Nephron (organoid): Measurements from ENCODE around the gene AXL.

ENCODE experiments used
- H3K27ac Mint-ChIP-seq, 3 experiments: 2 replicates each; pipeline ENCODE4 v1.8.0; 2020; ENCODE audit warnings: mixed read lengths in 3 of 3, mild to moderate bottlenecking in 2 of 3, moderate library complexity in 1 of 3
- H3K27me3 Mint-ChIP-seq: 2 replicates; pipeline ENCODE4 v1.8.0; 2021; ENCODE audit warnings: low read depth, mild to moderate bottlenecking, moderate library complexity, mixed read lengths
- H3K36me3 Mint-ChIP-seq: 2 replicates; pipeline ENCODE4 v1.8.0; 2020; ENCODE audit warnings: low read depth, mixed read lengths
- H3K4me1 Mint-ChIP-seq: 2 replicates; pipeline ENCODE4 v1.8.0; 2020; ENCODE audit warnings: mixed read lengths
- H3K4me3 Mint-ChIP-seq, 3 experiments: 2 replicates each; pipeline ENCODE4 v1.8.0; 2020; ENCODE audit warnings: mild to moderate bottlenecking in 3 of 3, mixed read lengths in 3 of 3, moderate library complexity in 2 of 3
- H3K9me3 Mint-ChIP-seq: 2 replicates; pipeline ENCODE4 v1.8.0; 2020; ENCODE audit warnings: mixed read lengths
- CTCF ChIP-seq, 3 experiments: fragments of 200-600 bp; sonication (generic); IDR thresholded peaks; one replicate each; pipeline ENCODE4 v1.5.0; 2021; ENCODE audit warnings: antibody characterized with exemption in 3 of 3; ENCODE audit not compliant: unreplicated experiment in 3 of 3

Gene AXL

DNA sequence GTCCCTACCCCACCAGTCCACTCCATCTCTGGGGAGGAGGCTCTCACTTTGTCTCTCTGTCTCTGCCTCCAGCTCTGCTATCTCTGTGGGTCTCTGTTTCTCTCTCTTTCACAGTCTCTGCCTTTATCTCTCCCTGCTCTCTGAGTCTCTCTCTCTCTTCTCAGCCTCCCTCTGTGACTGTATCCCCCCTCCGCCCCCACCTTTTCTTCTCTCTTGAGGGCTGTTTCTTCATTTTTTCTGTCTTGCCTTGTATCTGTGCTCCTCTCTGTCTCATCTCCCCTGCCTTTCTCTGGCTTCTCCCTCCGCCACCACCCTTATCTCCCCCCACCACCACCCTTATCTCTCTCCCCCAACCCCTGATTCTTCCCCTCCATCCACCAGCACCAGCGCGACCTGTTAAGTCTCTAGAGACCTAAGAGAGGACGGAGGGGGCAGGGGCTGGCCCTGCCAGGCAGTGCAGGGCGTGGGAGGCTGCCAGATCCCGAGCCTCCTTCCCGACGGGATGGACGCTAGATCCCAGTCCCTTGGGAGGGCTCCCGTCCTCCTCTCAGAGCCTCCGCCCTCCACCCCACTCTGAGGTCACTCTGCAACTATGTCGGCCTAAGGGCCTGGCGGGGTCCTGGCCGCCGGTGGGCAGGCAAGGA lies 1.0 kb downstream of the AXL start:
- H3K4me3 Mint-ChIP-seq: peak overlapping the region; percentile 96 to 98 (median 97)

GRCh38 chr19:41220811-41221210 lies 1.8 kb downstream of the AXL start:
- H3K27ac Mint-ChIP-seq: peak overlapping the region in 2 of 3 experiments; percentile 34 to 59
- H3K4me1 Mint-ChIP-seq: peaks cover 63% of the 10 kb centered on the region
- H3K27me3 Mint-ChIP-seq: peaks cover 9% of the 10 kb centered on the region
- H3K36me3 Mint-ChIP-seq: peaks cover 18% of the 10 kb centered on the region
- peak overlapping the region; percentile 96 to 98 (median 97) for H3K4me3 Mint-ChIP-seq
- no peaks in the 10 kb centered on the region for H3K9me3 Mint-ChIP-seq
- TF ChIP-seq CTCF (IDR thresholded peaks at IDR 0.05; ENCODE audit: unreplicated experiment in 3 of 3): no peak

More for the DNA sequence above, 1.0 kb downstream of the AXL start:
- peaks cover 9% of the 10 kb centered on the region for H3K27me3 Mint-ChIP-seq
- H3K9me3 Mint-ChIP-seq: no peaks in the 10 kb centered on the region
- peak overlapping the region; percentile 88 to 97 (median 94) for H3K27ac Mint-ChIP-seq
- peaks cover 57% of the 10 kb centered on the region for H3K4me1 Mint-ChIP-seq
- no peak for TF ChIP-seq CTCF (IDR thresholded peaks at IDR 0.05; ENCODE audit: unreplicated experiment in 3 of 3)
- peaks cover 18% of the 10 kb centered on the region for H3K36me3 Mint-ChIP-seq

GRCh38 chr19:41221514-41222205 lies 2.6 kb downstream of the AXL start:
- Mint-ChIP-seq H3K36me3 (peaks cover 18% of the 10 kb centered on the region), H3K9me3 (no peaks in the 10 kb centered on the region), H3K4me1 (peaks cover 66% of the 10 kb centered on the region), H3K4me3 (peak overlapping the region; percentile 96 to 98 (median 97)), H3K27ac (peak overlapping the region; percentile 29 to 59 (median 34)), H3K27me3 (peaks cover 9% of the 10 kb centered on the region)
- TF ChIP-seq CTCF (IDR thresholded peaks at IDR 0.05; ENCODE audit: unreplicated experiment in 3 of 3): no peak

GRCh38 chr19:41222240-41222639 lies 3.2 kb downstream of the AXL start:
- peaks cover 9% of the 10 kb centered on the region for H3K27me3 Mint-ChIP-seq
- H3K9me3 Mint-ChIP-seq: no peaks in the 10 kb centered on the region

DNA sequence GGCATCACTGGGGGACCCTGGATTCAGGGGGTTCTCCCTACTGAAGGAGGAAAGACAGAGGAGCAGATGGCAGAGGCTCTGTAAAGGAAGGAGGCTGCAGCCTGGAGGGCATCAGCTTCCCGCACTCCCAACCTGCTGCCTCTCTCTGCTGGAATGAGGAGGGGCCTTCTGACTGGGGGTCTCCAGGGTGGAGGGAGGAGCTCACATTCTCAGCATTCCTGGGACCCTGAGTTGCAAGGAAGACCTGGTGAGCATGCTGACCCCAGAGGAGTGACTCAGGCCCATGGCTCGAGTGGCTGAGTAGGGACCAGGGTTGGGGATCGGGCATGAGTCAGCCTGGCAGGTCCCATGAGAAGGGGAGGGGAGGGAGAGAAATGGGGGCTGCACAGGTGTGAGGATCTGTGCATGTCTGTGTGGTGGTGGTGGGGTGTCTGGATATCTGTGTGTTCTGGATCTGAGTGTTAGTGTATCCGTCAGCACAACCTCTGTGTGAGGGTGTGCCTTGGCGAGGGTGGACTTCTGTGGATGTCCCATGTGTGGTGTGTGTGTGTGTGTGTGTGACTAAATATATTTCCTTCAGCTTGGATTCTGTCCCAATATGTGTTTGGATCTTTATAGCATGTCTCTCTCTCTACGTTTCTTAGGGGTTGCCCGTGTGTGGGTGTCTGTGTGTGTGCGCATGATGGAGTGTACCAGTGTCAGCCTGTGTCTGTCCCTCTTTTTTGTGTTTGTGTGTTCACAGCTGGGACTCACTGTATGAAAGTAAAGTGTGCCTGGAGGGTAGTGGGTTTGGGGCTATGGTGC lies 4.6 kb downstream of the AXL start:
- Mint-ChIP-seq H3K4me1 (peaks cover 53% of the 10 kb centered on the region), H3K9me3 (no peaks in the 10 kb centered on the region), H3K27ac (peak overlapping the region; percentile 64 to 96 (median 92)), H3K27me3 (peaks cover 9% of the 10 kb centered on the region), H3K4me3 (peak overlapping the region; percentile 40 to 66 (median 52)), H3K36me3 (peaks cover 18% of the 10 kb centered on the region)
- no peak for TF ChIP-seq CTCF (IDR thresholded peaks at IDR 0.05; ENCODE audit: unreplicated experiment in 3 of 3)

More at GRCh38 chr19:41222240-41222639, 3.2 kb downstream of the AXL start:
- no peak for TF ChIP-seq CTCF (IDR thresholded peaks at IDR 0.05; ENCODE audit: unreplicated experiment in 3 of 3)
- Mint-ChIP-seq H3K27ac (peak overlapping the region; percentile 18 to 39 (median 29)), H3K4me1 (peaks cover 61% of the 10 kb centered on the region), H3K4me3 (peak overlapping the region; percentile 70 to 78 (median 73)), H3K36me3 (peaks cover 18% of the 10 kb centered on the region)
